HepG2 (cell line): Measurements from ENCODE around the gene STK24. TPM values are rescaled to one million over a fixed set of nuclear protein-coding genes. Genes with fewer than 3 reads are reported as not detected.
A peak's percentile ranks its signal among the peaks of the same experiment; 100 is the strongest.

Experiments
- ARNT ChIP-seq: fragments of 450-650 bp; IDR thresholded peaks from 2 replicates; pipeline ENCODE4 v1.6.1; 2017
- ESRRA ChIP-seq: sonication (generic); formaldehyde crosslinking; IDR thresholded peaks from 2 replicates; pipeline ENCODE4 v1.5.1; 2020; ENCODE audit warnings: mild to moderate bottlenecking, low read depth, missing genetic modification reagents
- FOXK1 ChIP-seq: sonication (generic); formaldehyde crosslinking; IDR thresholded peaks from 2 replicates; pipeline ENCODE4 v1.4.0; 2020; ENCODE audit warnings: low read depth, missing genetic modification reagents, borderline replicate concordance
- KDM6A ChIP-seq: IDR thresholded peaks from 2 replicates; pipeline ENCODE4 v1.6.1; 2016; ENCODE audit warnings: low read depth
- MYPOP ChIP-seq: sonication (generic); formaldehyde crosslinking; IDR thresholded peaks from 2 replicates; pipeline ENCODE4 v1.8.1; 2023; ENCODE audit warnings: mild to moderate bottlenecking, moderate library complexity, missing genetic modification reagents
- NCOA2 ChIP-seq: sonication (generic); formaldehyde crosslinking; IDR thresholded peaks from 2 replicates; pipeline ENCODE4 v1.8.0; 2022; ENCODE audit warnings: inconsistent platforms
- NFE2L1 ChIP-seq: sonication (generic); formaldehyde crosslinking; IDR thresholded peaks from 2 replicates; pipeline ENCODE4 v1.4.0; 2020; ENCODE audit warnings: missing genetic modification reagents, mild to moderate bottlenecking, borderline replicate concordance
- PRDM10 ChIP-seq: sonication (generic); formaldehyde crosslinking; IDR thresholded peaks from 2 replicates; pipeline ENCODE4 v1.4.0; 2020; ENCODE audit warnings: low read depth, missing genetic modification reagents
- RBAK ChIP-seq: sonication (generic); formaldehyde crosslinking; IDR thresholded peaks from 2 replicates; pipeline ENCODE4 v1.5.1; 2020; ENCODE audit warnings: mild to moderate bottlenecking, missing genetic modification reagents
- TSC22D2 ChIP-seq: sonication (generic); formaldehyde crosslinking; IDR thresholded peaks from 2 replicates; pipeline ENCODE4 v1.5.1; 2020; ENCODE audit warnings: missing genetic modification reagents, mild to moderate bottlenecking, borderline replicate concordance
- ZFYVE20 ChIP-seq: sonication (generic); formaldehyde crosslinking; IDR thresholded peaks from 2 replicates; pipeline ENCODE4 v1.8.0; 2023; ENCODE audit warnings: low read depth, mild to moderate bottlenecking, moderate library complexity, missing genetic modification reagents, borderline replicate concordance
- ZNF335 ChIP-seq: sonication (generic); formaldehyde crosslinking; IDR thresholded peaks from 2 replicates; pipeline ENCODE4 v1.4.0; 2020; ENCODE audit warnings: missing genetic modification reagents
- ZNF44 ChIP-seq: sonication (generic); formaldehyde crosslinking; IDR thresholded peaks from 2 replicates; pipeline ENCODE4 v1.5.1; 2020; ENCODE audit warnings: mild to moderate bottlenecking, missing genetic modification reagents
- ZNF564 ChIP-seq: sonication (generic); formaldehyde crosslinking; IDR thresholded peaks from 2 replicates; pipeline ENCODE4 v1.8.1; 2023; ENCODE audit warnings: mild to moderate bottlenecking, missing genetic modification reagents
- ZNF749 ChIP-seq: sonication (generic); formaldehyde crosslinking; IDR thresholded peaks from 2 replicates; pipeline ENCODE4 v1.8.0; 2022; ENCODE audit warnings: mild to moderate bottlenecking, missing genetic modification reagents, moderate library complexity, borderline replicate concordance
- ZNF776 ChIP-seq: sonication (generic); formaldehyde crosslinking; IDR thresholded peaks from 2 replicates; pipeline ENCODE4 v1.4.0; 2020; ENCODE audit warnings: mild to moderate bottlenecking, missing genetic modification reagents
- ZNF878 ChIP-seq: sonication (generic); formaldehyde crosslinking; IDR thresholded peaks from 2 replicates; pipeline ENCODE4 v1.8.1; 2023; ENCODE audit warnings: mild to moderate bottlenecking, missing genetic modification reagents, moderate library complexity
- ZSCAN20 ChIP-seq: sonication (generic); formaldehyde crosslinking; IDR thresholded peaks from 2 replicates; pipeline ENCODE4 v1.4.0; 2020; ENCODE audit warnings: missing genetic modification reagents, mild to moderate bottlenecking, borderline replicate concordance
- ZSCAN29 ChIP-seq: sonication (generic); formaldehyde crosslinking; conservative IDR thresholded peaks from 2 replicates; pipeline ENCODE4 v1.4.0; 2020; ENCODE audit warnings: mild to moderate bottlenecking, missing genetic modification reagents
- polyA plus RNA-seq, 8 experiments: library from polyadenylated mRNA; depleted of rRNA in 3 of 8; stranded (reverse) in 7 of 8; unstranded in 1 of 8; fragments of >200 nt; fragmentation: Illumina TruSeq in 4 of 8; extraction: Trizol in 4 of 8; gene quantifications; 2 replicates each; pipeline versions ENCODE4 v1.2.1 to v1.2.3, GENCODE V29; 2011 to 2016; ENCODE audit warnings: low read depth in 4 of 8, missing spikeins in 1 of 8, mixed read lengths in 1 of 8; ENCODE audit not compliant: insufficient read depth in 1 of 8
- total RNA-seq, 5 experiments: library from RNA; depleted of rRNA; stranded (reverse); fragments of >200 nt; fragmentation: Illumina TruSeq; extraction: Trizol; gene quantifications; 2 replicates each; pipeline ENCODE4 v1.2.3, GENCODE V29; 2016; ENCODE audit warnings: low read depth in 1 of 5
- TF ChIP-seq, protein P1 (sequence below): sonication (generic); formaldehyde crosslinking; IDR thresholded peaks from 2 replicates; pipeline ENCODE4 v1.8.0; 2022; ENCODE audit warnings: missing genetic modification reagents, low read depth, mild to moderate bottlenecking, borderline replicate concordance
- TF ChIP-seq, protein P2 (sequence below): IDR thresholded peaks from 2 replicates; pipeline ENCODE4 v1.6.1; 2016; ENCODE audit warnings: low read depth

The STK24 gene
- total and polyA plus RNA-seq, 2 of the 13 experiments (the other 11 are each of a cell fraction or from before 2014, with no cell fraction given), result 51.3 to 73.0 TPM

DNA sequence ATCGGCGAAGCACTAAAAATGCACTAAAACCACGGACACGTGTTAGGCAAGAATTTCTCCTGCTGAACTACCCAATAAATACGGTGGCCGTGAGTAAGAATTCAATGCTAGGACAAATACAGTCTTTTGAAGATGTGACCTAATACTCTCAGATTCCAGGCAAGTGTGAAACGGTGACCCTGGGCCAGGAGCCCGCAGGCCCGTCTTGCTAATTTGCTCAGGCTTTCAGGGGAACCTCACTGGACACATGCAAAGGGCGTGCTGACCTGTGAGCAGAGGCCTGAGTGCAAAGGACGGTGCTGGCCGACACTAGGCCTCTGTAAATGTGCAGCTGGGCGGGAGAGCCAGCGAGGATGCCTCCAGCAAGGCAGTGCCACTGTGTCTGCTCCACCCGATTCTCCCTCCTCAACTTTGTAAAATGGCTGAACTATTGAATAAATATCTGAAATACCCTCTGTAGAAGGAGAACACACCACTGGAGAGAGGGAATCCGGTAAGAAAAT lies 70.1 kb downstream of the STK24 start (continued):
- TF ChIP-seq PRDM10 (CRISPR knock-in tag), result peak; percentile 58; the same call in 1 of the 2 replicates
- 0 out of 2 replicates have a peak, but pooled peaks have one; percentile 30 for TF ChIP-seq RBAK (CRISPR knock-in tag)
- TF ChIP-seq, protein P1, sequence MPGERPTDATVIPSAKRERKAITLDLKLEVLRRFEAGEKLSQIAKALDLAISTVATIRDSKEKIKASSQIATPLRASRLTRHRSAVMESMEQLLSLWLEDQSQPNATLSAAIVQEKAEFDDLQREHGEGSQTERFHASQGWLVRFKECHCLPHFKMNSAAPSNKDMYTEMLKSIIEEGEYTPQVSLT (CRISPR knock-in tag), result peak; percentile 90; the same call in 1 of the 2 replicates
- peak; percentile 83 for TF ChIP-seq ESRRA (CRISPR knock-in tag)
- peak; percentile 62; the same call in 1 of the 2 replicates for TF ChIP-seq ZSCAN20 (CRISPR knock-in tag)
- peak; percentile 85 for TF ChIP-seq ZNF335 (CRISPR knock-in tag)
- peak; percentile 78 for TF ChIP-seq NCOA2 (CRISPR knock-in tag)
- TF ChIP-seq ZNF749 (CRISPR knock-in tag), result peak; percentile 76
- TF ChIP-seq MYPOP, result peak; percentile 96
- peak; percentile 96 for TF ChIP-seq ZNF564 (CRISPR knock-in tag)
- TF ChIP-seq ZNF776, result peak; percentile 73; the same call in 1 of the 2 replicates
- peak; percentile 79; the same call in 1 of the 2 replicates for TF ChIP-seq ZFYVE20 (CRISPR knock-in tag)
- TF ChIP-seq ZSCAN29 (CRISPR knock-in tag), result peak; percentile 83; the same call in 1 of the 2 replicates
- TF ChIP-seq ARNT, result no peak
- peak; percentile 91 for TF ChIP-seq ZNF44 (CRISPR knock-in tag)
- TF ChIP-seq KDM6A (CRISPR knock-in tag), result peak; percentile 71
- TF ChIP-seq ZNF878 (CRISPR knock-in tag), result peak; percentile 98
- TF ChIP-seq, protein P2, sequence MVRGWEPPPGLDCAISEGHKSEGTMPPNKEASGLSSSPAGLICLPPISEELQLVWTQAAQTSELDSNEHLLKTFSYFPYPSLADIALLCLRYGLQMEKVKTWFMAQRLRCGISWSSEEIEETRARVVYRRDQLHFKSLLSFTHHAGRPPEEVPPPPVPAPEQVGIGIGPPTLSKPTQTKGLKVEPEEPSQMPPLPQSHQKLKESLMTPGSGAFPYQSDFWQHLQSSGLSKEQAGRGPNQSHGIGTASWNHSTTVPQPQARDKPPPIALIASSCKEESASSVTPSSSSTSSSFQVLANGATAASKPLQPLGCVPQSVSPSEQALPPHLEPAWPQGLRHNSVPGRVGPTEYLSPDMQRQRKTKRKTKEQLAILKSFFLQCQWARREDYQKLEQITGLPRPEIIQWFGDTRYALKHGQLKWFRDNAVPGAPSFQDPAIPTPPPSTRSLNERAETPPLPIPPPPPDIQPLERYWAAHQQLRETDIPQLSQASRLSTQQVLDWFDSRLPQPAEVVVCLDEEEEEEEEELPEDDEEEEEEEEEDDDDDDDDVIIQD (CRISPR knock-in tag), result peak; percentile 73; the same call in 1 of the 2 replicates
- peak; percentile 78 for TF ChIP-seq FOXK1 (CRISPR knock-in tag)
- peak; percentile 89; the same call in 1 of the 2 replicates for TF ChIP-seq TSC22D2 (CRISPR knock-in tag)
- no peak for TF ChIP-seq NFE2L1
